Stimulated activated CD8-positive, alpha-beta memory T cell treated with anti-CD3 and anti-CD28 coated beads, Interleukin-4, amount 100 ng/mL, for 1 hour (primary cell): ENCODE measurements around the gene SFI1.
"Not testable (repeated sequence)": the region's sequence is repeated elsewhere in the genome, so short reads cannot be mapped to it uniquely, and the experiment has no call there.

ENCODE experiments used
- DNase-seq, 2 donors: peaks; one replicate each; pipeline ENCODE4 v3.0.0-alpha.2; 2020; ENCODE audit warnings: low read depth in 2 of 2, low spot score in 1 of 2

The SFI1 gene

DNA sequence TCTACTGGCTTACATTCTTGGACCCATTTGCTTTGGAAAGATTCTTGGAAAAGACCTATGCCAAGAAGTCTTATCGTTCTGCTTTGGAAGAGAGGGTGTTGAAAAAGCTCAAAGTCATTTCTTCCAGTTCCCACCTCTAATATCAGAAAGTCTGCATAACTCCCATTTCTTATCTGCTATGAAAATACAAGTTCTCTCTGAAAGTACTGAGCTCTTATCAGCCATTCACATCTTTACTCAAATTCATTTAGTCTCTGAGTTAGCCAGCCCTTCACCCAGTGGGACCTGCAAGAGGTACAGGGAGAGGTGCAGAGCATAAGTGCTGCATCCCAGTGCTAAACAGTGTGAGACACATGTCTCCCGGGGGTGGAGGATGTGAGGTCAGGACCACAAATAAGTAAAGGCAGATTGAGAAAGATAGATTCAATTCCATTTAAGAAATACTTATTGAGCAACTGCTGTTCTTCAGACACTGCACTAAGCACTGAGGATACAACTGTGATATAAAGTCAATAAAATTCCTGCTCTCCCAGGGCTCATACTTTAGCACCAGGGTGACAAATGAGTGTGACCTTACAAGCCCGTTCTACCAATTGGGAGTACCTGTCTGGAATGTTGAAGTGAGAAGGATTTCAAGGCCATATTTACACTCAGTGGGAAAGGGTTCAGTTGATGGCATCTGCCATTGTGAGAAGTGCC, 89.0 kb downstream of the SFI1 start:
- no peak for DNase-seq

- DNase-seq = no peak
Observed at GRCh38 chr22:31586137-31586920, 90.0 kb downstream of the SFI1 start.

DNA sequence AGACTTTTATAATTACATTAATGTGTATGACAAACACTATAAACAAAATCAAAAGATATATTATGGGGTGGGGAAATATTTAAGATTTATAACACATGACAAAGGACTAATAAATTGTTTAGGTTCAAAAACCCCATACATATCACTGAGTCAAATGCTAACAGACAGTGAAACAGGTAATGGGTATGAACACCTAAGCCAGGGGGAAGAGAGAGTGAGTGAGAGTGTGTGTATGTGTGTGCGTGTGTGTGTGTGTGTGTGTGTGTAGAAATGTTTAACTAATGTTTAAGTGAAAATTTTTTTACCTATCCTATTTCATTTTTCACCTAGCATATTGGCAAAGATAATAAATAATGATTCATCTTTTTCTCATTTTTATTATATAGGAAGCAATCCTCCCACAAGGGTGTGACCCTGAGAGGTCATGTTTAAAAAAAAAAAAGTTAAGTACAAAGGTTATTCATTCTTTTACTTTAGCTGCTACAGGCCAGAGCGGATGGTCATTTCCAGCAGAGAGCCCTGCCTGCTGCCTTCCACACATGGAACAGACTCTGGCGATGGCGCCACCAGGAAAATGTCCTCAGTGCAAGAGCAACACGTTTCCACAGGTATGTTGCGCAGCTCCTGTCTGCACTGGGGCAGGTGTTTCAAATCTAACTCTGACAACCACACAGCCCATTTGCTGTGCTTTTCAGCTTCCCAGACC, 92.8 kb downstream of the SFI1 start:
- no peak for DNase-seq

DNA sequence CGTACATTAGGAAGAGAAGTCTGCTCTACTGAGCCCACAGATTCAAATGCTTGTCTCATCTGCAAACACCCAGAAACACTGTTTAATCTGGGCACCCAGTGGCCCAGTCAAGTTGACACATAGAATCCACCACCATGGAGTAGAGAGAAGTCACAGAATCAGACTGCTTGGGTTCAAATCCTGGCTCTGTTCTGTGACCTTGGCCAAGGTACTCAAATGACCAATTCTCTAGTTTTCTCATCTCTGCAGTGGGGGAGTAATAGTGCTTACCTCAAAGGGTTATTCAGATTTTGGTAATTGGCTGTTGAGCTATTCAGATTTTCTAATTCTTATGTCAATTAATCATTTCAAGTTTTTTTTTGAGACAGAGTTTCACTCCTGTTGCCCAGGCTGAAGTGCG, 93.8 kb downstream of the SFI1 start:
- DNase-seq = not testable (repeated sequence)

GRCh38 chr22:31595271-31595670, 98.9 kb downstream of the SFI1 start:
- DNase-seq = no peak

DNA sequence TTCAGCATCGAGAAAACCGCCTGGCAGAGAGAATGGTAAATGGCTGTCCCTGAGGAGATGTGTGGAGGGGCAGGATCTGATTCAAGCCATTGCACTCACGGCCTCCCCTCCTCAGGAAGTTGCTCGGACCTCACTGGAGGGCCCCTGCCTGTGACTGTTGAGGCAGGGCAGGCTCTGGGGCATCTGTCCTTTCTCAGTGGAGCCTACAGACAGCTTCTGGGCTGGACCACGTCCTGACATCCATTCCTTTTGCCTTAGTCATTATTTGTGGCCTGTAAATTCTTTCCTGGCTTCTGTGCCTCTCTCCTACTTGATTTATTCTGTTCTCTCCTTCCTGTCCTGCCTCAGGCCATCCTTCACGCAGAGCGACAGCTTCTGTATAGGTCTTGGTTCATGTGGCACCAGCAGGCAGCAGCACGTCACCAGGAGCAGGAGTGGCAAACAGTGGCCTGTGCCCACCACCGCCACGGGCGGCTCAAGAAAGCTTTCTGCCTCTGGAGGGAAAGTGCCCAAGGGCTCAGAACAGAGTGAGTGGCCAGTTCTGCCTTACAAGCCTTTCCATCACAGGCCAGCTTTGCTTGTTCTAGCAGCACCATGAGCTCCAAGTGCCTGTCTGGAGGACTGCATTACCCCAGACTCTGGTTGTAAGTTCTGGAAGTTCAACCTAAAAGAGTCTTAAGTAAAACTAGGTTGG, 106.1 kb downstream of the SFI1 start:
- no peak for DNase-seq

DNA sequence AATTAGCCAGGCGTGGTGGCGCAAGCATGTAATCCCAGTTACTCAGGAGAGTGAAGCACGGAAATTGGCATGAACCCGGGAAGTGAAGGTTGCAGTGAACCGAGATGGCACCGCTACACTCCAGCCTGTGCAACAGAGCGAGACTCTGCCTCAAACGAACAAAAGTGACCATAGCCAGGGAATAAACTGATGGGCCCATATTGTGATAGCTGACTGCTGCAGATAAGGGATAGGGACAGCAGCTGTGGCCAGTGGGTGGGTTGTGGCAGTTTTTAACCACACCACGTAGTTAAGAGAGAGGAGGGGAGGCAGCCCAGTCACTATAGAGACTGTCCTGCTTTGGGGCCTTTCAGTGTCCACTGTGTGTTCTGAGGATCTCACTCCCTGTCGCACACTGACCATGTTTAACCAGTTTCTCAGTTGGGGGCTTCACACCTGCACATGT, 106.8 kb downstream of the SFI1 start:
- DNase-seq = no peak

DNA sequence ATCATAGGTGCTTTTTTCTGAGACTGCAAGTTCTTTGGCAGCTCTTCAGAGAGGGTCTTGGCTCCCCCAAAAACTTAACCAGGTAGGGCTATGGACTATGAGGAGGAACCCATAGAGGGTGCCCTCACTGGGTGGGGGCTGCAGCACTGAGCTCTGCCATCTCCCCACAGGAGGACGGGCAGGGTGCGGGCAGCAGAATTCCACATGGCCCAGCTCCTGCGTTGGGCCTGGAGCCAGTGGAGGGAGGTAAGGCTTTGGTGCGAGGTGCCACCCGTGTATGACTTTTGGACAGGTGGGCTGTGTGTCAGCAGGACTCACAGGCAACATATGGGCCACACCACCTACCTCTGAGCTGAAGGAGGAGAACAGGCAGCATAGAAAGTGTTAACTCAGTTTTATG, 107.2 kb downstream of the SFI1 start:
- DNase-seq = no peak

- DNase-seq = no peak
Observed at GRCh38 chr22:31604137-31604705, 107.9 kb downstream of the SFI1 start.

- DNase-seq = no peak
Observed at GRCh38 chr22:31604746-31605705, 108.7 kb downstream of the SFI1 start.

- DNase-seq = no peak
Observed at GRCh38 chr22:31605851-31606585, 109.7 kb downstream of the SFI1 start.

- DNase-seq = no peak
Observed at GRCh38 chr22:31607696-31608095, 111.4 kb downstream of the SFI1 start.

DNA sequence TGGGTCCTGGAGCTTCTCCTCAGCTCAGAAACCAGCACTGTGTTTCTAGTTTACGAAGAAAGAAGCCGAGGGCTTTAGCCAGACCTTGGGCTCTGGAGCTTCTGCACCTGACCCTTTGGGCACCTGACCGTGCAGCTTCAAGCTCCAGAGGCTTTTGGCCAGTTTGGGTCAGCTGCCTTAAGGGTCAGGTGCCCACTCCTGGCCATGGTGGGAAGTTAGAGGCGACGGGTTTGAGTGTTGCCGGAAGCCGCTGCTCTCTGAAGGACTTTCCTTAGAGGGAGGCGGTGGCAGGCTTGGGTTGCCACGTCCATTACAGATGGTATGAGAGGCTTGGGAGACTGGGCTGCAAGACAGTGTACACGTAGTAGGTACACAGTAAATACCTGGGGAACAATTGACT, 113.4 kb downstream of the SFI1 start:
- DNase-seq = no peak

DNA sequence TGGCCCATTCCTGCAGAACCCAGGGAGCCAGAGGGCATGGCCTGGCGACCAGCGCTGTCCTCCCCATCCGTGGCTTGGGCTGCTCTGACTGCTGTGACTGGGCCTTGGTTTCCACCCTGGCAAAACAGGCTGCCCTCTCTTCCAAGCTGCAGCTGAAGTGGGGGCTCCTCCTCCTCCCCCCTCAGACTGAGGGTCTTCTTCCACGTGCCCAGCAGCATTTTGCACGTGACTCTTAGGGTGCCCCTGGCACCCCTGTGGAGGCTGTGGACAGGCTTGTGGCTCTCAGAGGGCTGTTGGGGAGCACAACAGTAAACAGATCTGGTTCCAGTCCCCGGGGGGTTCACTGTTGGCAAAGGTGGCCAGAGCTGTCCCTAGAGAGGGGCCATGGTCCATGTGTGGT, 114.3 kb downstream of the SFI1 start:
- DNase-seq = no peak

GRCh38 chr22:31611061-31611760, 114.9 kb downstream of the SFI1 start:
- no peak for DNase-seq

DNA sequence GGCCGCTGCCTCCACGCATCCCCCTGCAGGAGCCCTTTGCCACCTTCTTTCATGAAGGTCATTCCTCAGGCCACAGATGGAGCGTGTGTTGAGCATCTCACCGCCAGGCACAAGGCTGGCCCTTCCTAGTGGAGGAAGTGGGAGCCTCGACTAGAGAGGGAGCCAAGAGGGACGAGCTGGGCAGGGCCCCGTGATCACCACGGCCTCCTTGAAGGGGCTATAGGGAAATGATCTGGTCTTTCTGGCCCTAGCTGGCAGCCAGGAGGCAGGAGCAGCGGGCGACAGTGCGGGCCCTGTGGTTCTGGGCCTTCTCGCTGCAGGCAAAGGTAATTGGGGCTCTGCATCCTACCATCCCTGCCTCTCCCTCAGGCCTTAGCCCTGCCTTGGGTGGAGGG, 116.6 kb downstream of the SFI1 start:
- no peak for DNase-seq

DNA sequence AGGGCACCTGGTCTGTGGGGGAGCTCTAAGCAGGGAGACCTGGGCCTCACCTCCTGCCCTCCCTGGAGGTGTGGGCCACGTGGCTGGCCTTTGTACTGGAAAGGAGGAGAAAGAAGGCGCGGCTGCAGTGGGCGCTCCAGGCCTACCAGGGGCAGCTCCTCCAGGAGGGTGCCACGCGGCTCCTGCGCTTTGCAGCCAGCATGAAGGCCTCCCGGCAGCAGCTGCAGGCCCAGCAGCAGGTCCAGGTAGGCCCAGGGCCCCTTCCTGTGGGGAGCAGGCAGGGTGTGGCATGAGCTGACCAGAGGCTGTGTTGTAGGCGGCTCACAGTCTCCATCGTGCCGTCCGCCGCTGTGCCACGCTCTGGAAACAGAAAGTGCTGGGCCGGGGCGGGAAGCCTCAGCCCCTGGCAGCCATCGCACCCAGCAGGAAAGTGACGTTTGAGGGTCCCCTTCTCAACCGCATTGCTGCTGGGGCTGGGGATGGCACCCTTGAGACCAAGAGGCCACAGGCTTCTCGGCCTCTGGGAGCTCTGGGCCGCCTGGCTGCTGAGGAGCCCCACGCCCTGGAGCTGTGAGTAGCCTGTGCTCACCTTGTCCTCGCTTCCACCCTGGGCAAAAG, 117.1 kb downstream of the SFI1 start:
- DNase-seq = no peak

- no peak for DNase-seq
Observed at GRCh38 chr22:31613904-31614296, 117.6 kb downstream of the SFI1 start.
